H1 (cell line): ENCODE results near the gene ACTBL2. TPM values are rescaled to one million over a fixed set of nuclear protein-coding genes. Genes with fewer than 3 reads are reported as not detected.

Source experiments
- CBX5 ChIP-seq: fragments of 300-800, 300-1000 bp; sonication (generic); IDR thresholded peaks from 2 replicates; pipeline ENCODE4 v1.7.1; 2016; ENCODE audit warnings: antibody characterized with exemption, low read length, low read depth
- CEBPB ChIP-seq: IDR thresholded peaks from 2 replicates; pipeline ENCODE4 v1.6.1; 2012; ENCODE audit warnings: low read depth, low read length
- CTBP2 ChIP-seq: IDR thresholded peaks from 2 replicates; pipeline ENCODE4 v1.7.0; 2011; ENCODE audit warnings: borderline replicate concordance, mild to moderate bottlenecking, moderate library complexity, mixed read lengths, low read length; ENCODE audit not compliant: insufficient read depth, insufficient read length
- KDM5A ChIP-seq: fragments of 200-600 bp; IDR thresholded peaks from 2 replicates; pipeline ENCODE4 v1.7.1; 2012; ENCODE audit warnings: mild to moderate bottlenecking, low read length, inconsistent platforms, mixed read lengths
- SP1 ChIP-seq: IDR thresholded peaks from 2 replicates; pipeline ENCODE4 v1.6.1; 2011; ENCODE audit warnings: low read depth, low read length
- TBP ChIP-seq: IDR thresholded peaks from 2 replicates; pipeline ENCODE4 v1.6.1; 2011; ENCODE audit warnings: low read depth, low read length, improper control_type of control experiment
- polyA plus RNA-seq, 7 experiments: library from polyadenylated mRNA; depleted of rRNA in 3 of 7; stranded (reverse) in 5 of 7; unstranded in 2 of 7; fragments of >200 nt in 5 of 7; fragments of 200-250 nt in 2 of 7; gene quantifications; 1 replicate in 5 of 7; 2 replicates in 1 of 7; 4 replicates in 1 of 7; pipeline versions ENCODE4 v1.2.1 to v1.2.3, GENCODE V29; 2011 to 2013; ENCODE audit warnings: missing spikeins in 2 of 7, mixed read lengths in 2 of 7
- total RNA-seq: library from RNA; stranded (reverse); fragmentation: NEBNext Ultra II Directional; extraction: Animal tissue kit (Norgen Biotek cat#: 25700); gene quantifications from 2 replicates; pipeline ENCODE4 v1.2.1, GENCODE V29; 2021
- TF ChIP-seq, protein P1 (sequence below): IDR thresholded peaks from 2 replicates; pipeline ENCODE4 v1.6.1; 2011; ENCODE audit warnings: low read length, improper control_type of control experiment

ACTBL2 gene
- total and polyA plus RNA-seq, 2 of the 8 experiments (the other 6 are each of a cell fraction or from before 2014, with no cell fraction given) = not detected

DNA sequence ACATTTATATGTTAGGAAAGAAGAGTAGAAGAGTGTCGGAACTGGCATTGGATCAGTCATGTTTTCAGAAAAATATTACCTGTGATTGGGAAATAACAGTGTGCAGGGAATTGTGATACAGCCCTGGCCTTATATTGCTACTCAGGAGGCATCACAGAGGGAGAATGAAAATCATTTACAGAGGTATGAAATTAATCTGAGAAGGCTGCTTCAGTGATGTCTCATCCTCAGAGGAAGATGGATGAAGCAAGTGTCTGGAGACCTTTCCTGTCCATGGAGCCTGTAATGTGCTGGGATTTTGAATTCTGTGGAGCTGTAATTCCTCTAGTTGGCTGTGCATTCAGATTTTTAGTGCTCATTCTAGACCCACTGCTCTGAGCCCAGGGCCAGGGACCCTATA is 3.8 kb downstream of the ACTBL2 start (continued):
- TF ChIP-seq, protein P1, sequence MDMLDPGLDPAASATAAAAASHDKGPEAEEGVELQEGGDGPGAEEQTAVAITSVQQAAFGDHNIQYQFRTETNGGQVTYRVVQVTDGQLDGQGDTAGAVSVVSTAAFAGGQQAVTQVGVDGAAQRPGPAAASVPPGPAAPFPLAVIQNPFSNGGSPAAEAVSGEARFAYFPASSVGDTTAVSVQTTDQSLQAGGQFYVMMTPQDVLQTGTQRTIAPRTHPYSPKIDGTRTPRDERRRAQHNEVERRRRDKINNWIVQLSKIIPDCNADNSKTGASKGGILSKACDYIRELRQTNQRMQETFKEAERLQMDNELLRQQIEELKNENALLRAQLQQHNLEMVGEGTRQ = no peak
- TF ChIP-seq CEBPB (no peak), TBP (no peak), KDM5A (no peak), SP1 (no peak), CBX5 (no peak), CTBP2 (no peak)
